Measurements from ENCODE around the gene PMS2. TPM values are rescaled to one million over a fixed set of nuclear protein-coding genes. Genes with fewer than 3 reads are reported as not detected.
"Not testable (repeated sequence)": the region's sequence is repeated elsewhere in the genome, so short reads cannot be mapped to it uniquely, and the experiment has no call there.

Gene PMS2
- total RNA-seq, 2 experiments from 2014 or later = 19.7 to 21.2 TPM

GRCh38 chr7:5931250-5931649 lies 77.6 kb downstream of the PMS2 start:
- CTCF ChIA-PET; H3K9me3 Mint-ChIP-seq; H3K4me3 Mint-ChIP-seq; H3K27me3 Mint-ChIP-seq; H3K27ac Mint-ChIP-seq; H3K36me3 Mint-ChIP-seq (ENCODE audit: low read depth); POLR2A ChIA-PET; DNase-seq; H3K4me1 Mint-ChIP-seq: not testable (repeated sequence)

- CTCF ChIA-PET = not testable (repeated sequence)
Measured at GRCh38 chr7:5930290-5930689, 78.6 kb downstream of the PMS2 start.

GRCh38 chr7:5926263-5926870 lies 82.5 kb downstream of the PMS2 start:
- DNase-seq; H3K4me1 Mint-ChIP-seq; H3K27ac Mint-ChIP-seq; H3K27me3 Mint-ChIP-seq; H3K9me3 Mint-ChIP-seq; H3K4me3 Mint-ChIP-seq; CTCF ChIA-PET; H3K36me3 Mint-ChIP-seq (ENCODE audit: low read depth); POLR2A ChIA-PET: not testable (repeated sequence)

More at GRCh38 chr7:5930290-5930689, 78.6 kb downstream of the PMS2 start:
- H3K36me3 Mint-ChIP-seq (ENCODE audit: low read depth); H3K27me3 Mint-ChIP-seq; POLR2A ChIA-PET; H3K9me3 Mint-ChIP-seq; H3K27ac Mint-ChIP-seq; DNase-seq; H3K4me3 Mint-ChIP-seq; H3K4me1 Mint-ChIP-seq: not testable (repeated sequence)

GRCh38 chr7:5924630-5925029 lies 84.2 kb downstream of the PMS2 start:
- H3K27me3 Mint-ChIP-seq; POLR2A ChIA-PET; H3K36me3 Mint-ChIP-seq (ENCODE audit: low read depth); H3K9me3 Mint-ChIP-seq; DNase-seq; H3K4me3 Mint-ChIP-seq; CTCF ChIA-PET; H3K27ac Mint-ChIP-seq; H3K4me1 Mint-ChIP-seq: not testable (repeated sequence)

GRCh38 chr7:5924180-5924579 lies 84.7 kb downstream of the PMS2 start:
- H3K36me3 Mint-ChIP-seq (ENCODE audit: low read depth); DNase-seq; H3K4me1 Mint-ChIP-seq; H3K4me3 Mint-ChIP-seq; H3K9me3 Mint-ChIP-seq; CTCF ChIA-PET; H3K27ac Mint-ChIP-seq; POLR2A ChIA-PET; H3K27me3 Mint-ChIP-seq: not testable (repeated sequence)

Other genes with a start within 250 kb of the PMS2 start
- 10 to 100 TPM; 24.8 to 25.2 TPM for gene RNF216, start 227.4 kb downstream of the PMS2 start, total RNA-seq
- gene OCM, start 128.3 kb downstream of the PMS2 start, total RNA-seq = under 1 TPM; 0.33 to 0.73 TPM
- 100 to 1,000 TPM; 108 to 116 TPM for gene CCZ1, start 110.3 kb downstream of the PMS2 start, total RNA-seq
- not detected for gene RSPH10B, start 38.4 kb downstream of the PMS2 start, total RNA-seq
- gene AIMP2, start 223 bp upstream of the PMS2 start, total RNA-seq = 10 to 100 TPM; 21.9 to 22.3 TPM
- gene ANKRD61, start 22.3 kb upstream of the PMS2 start, total RNA-seq = under 1 TPM in 1 of 2 experiments, not detected in 1; 0.20 TPM
- gene EIF2AK1, start 50.1 kb upstream of the PMS2 start, total RNA-seq = 100 to 1,000 TPM; 118 to 124 TPM
- 10 to 100 TPM; 14.5 to 14.8 TPM for gene USP42, start 95.9 kb upstream of the PMS2 start, total RNA-seq